Lung (tissue), 12 donors: Measurements from ENCODE around the gene NDUFS7. TPM values are rescaled to one million over a fixed set of nuclear protein-coding genes. Genes with fewer than 3 reads are reported as not detected.

Experiments
- ATAC-seq: fragments of 200-7000 bp; cut with Tn5 transposase; one replicate; pipeline ENCODE4 v1.9.1; 2020; ENCODE audit warnings: moderate number of reproducible peaks; ENCODE audit not compliant: insufficient read depth, low FRiP score
- DNase-seq, 3 donors: peaks; one replicate each; pipeline ENCODE4 v3.0.0-alpha.2; 2013 to 2017
- H3K27ac ChIP-seq, 2 donors: one replicate each; pipeline ENCODE4 v1.5.1; 2013; ENCODE audit warnings: mild to moderate bottlenecking in 2 of 2, moderate library complexity in 2 of 2, control low read depth in 1 of 2, inconsistent platforms in 1 of 2, low read depth in 1 of 2, low read length in 1 of 2
- H3K27me3 ChIP-seq, 3 donors: one replicate each; pipeline ENCODE4 v1.5.1; 2013; ENCODE audit warnings: low read length in 2 of 3; ENCODE audit not compliant: control insufficient read depth in 3 of 3, insufficient read depth in 3 of 3
- H3K36me3 ChIP-seq, 4 donors: one replicate each; pipeline ENCODE4 v1.5.1; 2013; ENCODE audit warnings: low read length in 4 of 4, mild to moderate bottlenecking in 1 of 4, moderate library complexity in 1 of 4; ENCODE audit not compliant: control insufficient read depth in 4 of 4, insufficient read depth in 4 of 4
- H3K4me1 ChIP-seq, 5 donors: one replicate each; pipeline ENCODE4 v1.5.1; 2013; ENCODE audit warnings: low read length in 5 of 5, mild to moderate bottlenecking in 2 of 5, moderate library complexity in 1 of 5; ENCODE audit not compliant: control insufficient read depth in 5 of 5, insufficient read depth in 5 of 5
- H3K4me3 ChIP-seq: one replicate; pipeline ENCODE4 v1.5.1; 2013; ENCODE audit warnings: mild to moderate bottlenecking, control low read depth, moderate library complexity
- H3K9ac ChIP-seq, 2 donors: one replicate each; pipeline ENCODE4 v1.5.1; 2013; ENCODE audit warnings: low read length in 2 of 2, control low read depth in 1 of 2; ENCODE audit not compliant: insufficient read depth in 1 of 2
- H3K9me3 ChIP-seq, 4 donors: one replicate each; pipeline ENCODE4 v1.5.1; 2013; ENCODE audit warnings: low read length in 3 of 4, mild to moderate bottlenecking in 1 of 4, moderate library complexity in 1 of 4; ENCODE audit not compliant: control insufficient read depth in 4 of 4, insufficient read depth in 3 of 4
- WGBS, 2 donors: extraction: QIAGEN DNeasy Blood & Tissue Kit; methylation state at CpG; one replicate each; pipeline ENCODE4 v1.1.7; 2013; 5-methylcytosine and 5-hydroxymethylcytosine counted together
- polyA plus RNA-seq, 2 donors: library from polyadenylated mRNA; stranded (reverse); fragments of 200-250 nt; gene quantifications; one replicate each; pipeline ENCODE4 v1.2.1, GENCODE V29; 2013
- total RNA-seq, 2 donors: library from RNA; depleted of rRNA in 1 of 2; stranded (reverse); fragments of >200 nt in 1 of 2; gene quantifications; one replicate each; pipeline ENCODE4 v1.2.1, GENCODE V29; 2014 to 2021
- TF ChIP-seq, protein P1 (sequence below): IDR thresholded peaks from 2 replicates; pipeline ENCODE4 v1.5.1; 2012; ENCODE audit warnings: mild to moderate bottlenecking; ENCODE audit errors: control extremely low read depth, extremely low read depth
- donor health status: control.
- donor health status: control.
- donor health status: Bipolar disorder and iron deficiency.
- donor health status: healthy.
- donor health status: DM: yes; HTN: yes; CAD: no.

Gene NDUFS7
- total and polyA plus RNA-seq, 4 donors = 33.4 to 133 (median 108) TPM

- Histone ChIP-seq H3K9me3 (no peaks in the 10 kb centered on the region), H3K27me3 (peaks cover 0 to 5% (median 0%) of the 10 kb centered on the region in 3 donors), H3K4me1 (peaks cover 0 to 12% (median 0%) of the 10 kb centered on the region in 5 donors), H3K27ac (no peak overlapping the region), H3K4me3 (no peak overlapping the region), H3K9ac (no peak overlapping the region), H3K36me3 (no peaks in the 10 kb centered on the region)
- DNase-seq = no peak
- no peak for ATAC-seq
- 40 to 46% methylated on average over 11 of the region's 11 CpGs for WGBS, 2 donors
- TF ChIP-seq, protein P1, sequence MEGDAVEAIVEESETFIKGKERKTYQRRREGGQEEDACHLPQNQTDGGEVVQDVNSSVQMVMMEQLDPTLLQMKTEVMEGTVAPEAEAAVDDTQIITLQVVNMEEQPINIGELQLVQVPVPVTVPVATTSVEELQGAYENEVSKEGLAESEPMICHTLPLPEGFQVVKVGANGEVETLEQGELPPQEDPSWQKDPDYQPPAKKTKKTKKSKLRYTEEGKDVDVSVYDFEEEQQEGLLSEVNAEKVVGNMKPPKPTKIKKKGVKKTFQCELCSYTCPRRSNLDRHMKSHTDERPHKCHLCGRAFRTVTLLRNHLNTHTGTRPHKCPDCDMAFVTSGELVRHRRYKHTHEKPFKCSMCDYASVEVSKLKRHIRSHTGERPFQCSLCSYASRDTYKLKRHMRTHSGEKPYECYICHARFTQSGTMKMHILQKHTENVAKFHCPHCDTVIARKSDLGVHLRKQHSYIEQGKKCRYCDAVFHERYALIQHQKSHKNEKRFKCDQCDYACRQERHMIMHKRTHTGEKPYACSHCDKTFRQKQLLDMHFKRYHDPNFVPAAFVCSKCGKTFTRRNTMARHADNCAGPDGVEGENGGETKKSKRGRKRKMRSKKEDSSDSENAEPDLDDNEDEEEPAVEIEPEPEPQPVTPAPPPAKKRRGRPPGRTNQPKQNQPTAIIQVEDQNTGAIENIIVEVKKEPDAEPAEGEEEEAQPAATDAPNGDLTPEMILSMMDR = no peak
Observed at GRCh38 chr19:1401889-1402217, 18.1 kb downstream of the NDUFS7 start.

DNA sequence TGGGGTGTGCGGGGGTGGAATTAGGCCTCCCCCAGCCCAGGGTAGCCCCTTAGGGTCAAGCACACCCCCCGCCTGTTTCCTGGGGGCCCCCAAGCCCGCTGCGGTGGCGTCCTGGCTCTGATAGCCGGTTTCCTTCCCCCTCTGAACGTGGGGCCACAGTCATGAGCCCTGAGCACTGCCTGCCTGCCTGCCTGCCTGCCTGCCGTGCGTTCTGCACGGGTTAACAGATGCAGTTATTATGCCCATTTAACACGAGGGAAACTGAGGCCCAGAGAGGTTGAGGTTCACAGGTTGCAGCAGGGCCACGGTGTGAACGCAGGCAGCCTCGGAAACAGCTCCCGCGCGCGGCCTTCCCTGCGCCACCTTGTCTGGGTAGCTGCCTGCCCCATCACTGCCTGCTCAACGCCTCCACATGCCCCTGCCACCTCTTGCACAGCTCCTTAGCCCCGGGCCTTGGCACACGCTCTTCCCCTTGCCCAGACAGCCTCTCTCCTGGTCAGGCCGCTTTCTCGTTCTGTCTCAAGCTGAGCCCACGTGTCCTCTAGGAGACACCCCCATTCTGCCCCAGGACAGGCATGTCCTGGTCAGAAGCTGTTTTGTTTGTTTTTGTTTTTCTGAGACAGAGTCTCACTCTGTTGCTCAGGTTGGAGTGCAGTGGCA lies 18.8 kb downstream of the NDUFS7 start:
- no peaks in the 10 kb centered on the region for H3K9me3 ChIP-seq
- H3K4me1 ChIP-seq = peaks cover 0 to 13% (median 0%) of the 10 kb centered on the region in 5 donors
- no peaks in the 10 kb centered on the region for H3K36me3 ChIP-seq
- no peak overlapping the region for H3K9ac ChIP-seq
- H3K4me3 ChIP-seq = no peak overlapping the region
- ATAC-seq (no peak), DNase-seq (no peak)
- H3K27ac ChIP-seq = no peak overlapping the region
- TF ChIP-seq, protein P1 = no peak
- 21 to 46% methylated on average over 25 of the region's 25 CpGs for WGBS, 2 donors
- peaks cover 0 to 5% (median 0%) of the 10 kb centered on the region in 3 donors for H3K27me3 ChIP-seq

DNA sequence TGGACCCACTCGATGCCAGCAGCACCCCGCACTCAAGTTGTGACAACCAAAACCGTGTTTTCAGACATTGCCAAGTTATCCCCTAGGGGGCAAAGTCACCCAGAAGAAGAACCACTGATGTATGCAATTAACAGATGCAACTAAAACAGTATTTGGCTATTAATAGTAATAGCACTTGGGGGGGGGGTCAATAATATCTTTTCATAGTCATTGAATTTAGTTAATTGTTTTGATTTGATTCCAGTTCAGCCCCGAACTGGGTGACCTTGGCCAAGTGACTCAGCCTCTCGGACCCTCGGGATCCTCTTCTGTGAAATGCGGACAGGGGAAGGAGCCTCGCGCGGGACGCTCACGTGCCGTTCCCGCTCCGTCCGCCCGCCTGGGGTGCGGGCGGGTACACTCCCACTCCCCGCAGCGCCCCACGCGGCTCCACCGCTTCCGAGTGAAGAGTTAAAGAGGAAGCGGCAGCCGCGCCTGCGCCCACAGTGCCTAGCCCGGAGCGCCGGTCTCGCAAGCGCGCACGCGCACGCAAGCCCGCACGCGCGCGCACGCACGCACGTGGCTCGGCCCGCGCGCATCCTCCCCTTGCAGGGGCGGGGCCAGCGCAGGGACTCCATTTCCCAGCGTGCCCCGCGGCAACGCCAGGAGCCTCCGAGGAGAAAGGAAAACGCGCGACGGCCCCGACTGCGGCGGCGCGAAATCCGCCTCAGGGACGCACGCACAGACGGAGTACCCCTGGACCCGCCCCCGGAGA lies 23.2 kb downstream of the NDUFS7 start:
- 0 to 1% methylated on average over 66 to 72 of the region's 72 CpGs for WGBS, 2 donors
- Histone ChIP-seq H3K36me3 (peaks cover 0 to 7% (median 3%) of the 10 kb centered on the region in 4 donors), H3K27me3 (no peaks in the 10 kb centered on the region), H3K9me3 (no peaks in the 10 kb centered on the region), H3K4me1 (peaks cover 2 to 39% (median 23%) of the 10 kb centered on the region in 5 donors), H3K9ac (no peak overlapping the region), H3K27ac (peak overlapping the region; percentile 73 to 97), H3K4me3 (peak overlapping the region; percentile 83)
- ATAC-seq = peak; percentile 93
- TF ChIP-seq, protein P1 = peak; percentile 9
- peak; percentile 99 for DNase-seq
